WTC11 (cell line): ENCODE results near the gene TRMT1L.

Experiments
- CREB1 ChIP-seq: sonication (generic); formaldehyde crosslinking; IDR thresholded peaks from 2 replicates; pipeline ENCODE4 v1.8.0; 2023; ENCODE audit warnings: mild to moderate bottlenecking, missing genetic modification reagents
- ETV6 ChIP-seq: sonication (generic); formaldehyde crosslinking; IDR thresholded peaks from 2 replicates; pipeline ENCODE4 v1.8.1; 2022; ENCODE audit warnings: mild to moderate bottlenecking, missing genetic modification reagents
- GTF2I ChIP-seq: fragments of 250-450 bp; sonication (Bioruptor Pico); conservative IDR thresholded peaks from 2 replicates; pipeline ENCODE4 v1.4.0; 2021; ENCODE audit warnings: mild to moderate bottlenecking
- JUN ChIP-seq: sonication (generic); formaldehyde crosslinking; IDR thresholded peaks from 2 replicates; pipeline ENCODE4 v1.8.0; 2023; ENCODE audit warnings: mild to moderate bottlenecking, missing genetic modification reagents
- NFE2L1 ChIP-seq: sonication (generic); formaldehyde crosslinking; IDR thresholded peaks from 2 replicates; pipeline ENCODE4 v1.8.1; 2023; ENCODE audit warnings: missing genetic modification reagents
- NR3C1 ChIP-seq: sonication (generic); formaldehyde crosslinking; conservative IDR thresholded peaks from 2 replicates; pipeline ENCODE4 v1.8.1; 2023; ENCODE audit warnings: low read depth, mild to moderate bottlenecking, missing genetic modification reagents
- TF ChIP-seq, protein P1 (sequence below): fragments of 200-600 bp; IDR thresholded peaks from 2 replicates; pipeline ENCODE4 v1.8.0; 2022; ENCODE audit warnings: antibody characterized with exemption
- TF ChIP-seq, protein P2 (sequence below): sonication (generic); formaldehyde crosslinking; conservative IDR thresholded peaks from 2 replicates; pipeline ENCODE4 v1.8.1; 2022; ENCODE audit warnings: mild to moderate bottlenecking, missing genetic modification reagents
- TF ChIP-seq, protein P3 (sequence below): sonication (generic); formaldehyde crosslinking; IDR thresholded peaks from 2 replicates; pipeline ENCODE4 v1.8.0; 2023; ENCODE audit warnings: mild to moderate bottlenecking, missing genetic modification reagents
- TF ChIP-seq, protein P4 (sequence below): sonication (generic); formaldehyde crosslinking; IDR thresholded peaks from 2 replicates; pipeline ENCODE4 v1.8.1; 2023; ENCODE audit warnings: mild to moderate bottlenecking, missing genetic modification reagents, borderline replicate concordance
- TF ChIP-seq, protein P5 (sequence below): sonication (generic); formaldehyde crosslinking; IDR thresholded peaks from 2 replicates; pipeline ENCODE4 v1.8.1; 2023; ENCODE audit warnings: mild to moderate bottlenecking, missing genetic modification reagents, moderate library complexity
- TF ChIP-seq, protein P6 (sequence below): sonication (generic); formaldehyde crosslinking; IDR thresholded peaks from 2 replicates; pipeline ENCODE4 v1.8.1; 2023; ENCODE audit warnings: mild to moderate bottlenecking, missing genetic modification reagents
- TF ChIP-seq, protein P7 (sequence below): sonication (generic); formaldehyde crosslinking; IDR thresholded peaks from 2 replicates; pipeline ENCODE4 v1.8.1; 2023; ENCODE audit warnings: mild to moderate bottlenecking, moderate library complexity, missing genetic modification reagents

DNA sequence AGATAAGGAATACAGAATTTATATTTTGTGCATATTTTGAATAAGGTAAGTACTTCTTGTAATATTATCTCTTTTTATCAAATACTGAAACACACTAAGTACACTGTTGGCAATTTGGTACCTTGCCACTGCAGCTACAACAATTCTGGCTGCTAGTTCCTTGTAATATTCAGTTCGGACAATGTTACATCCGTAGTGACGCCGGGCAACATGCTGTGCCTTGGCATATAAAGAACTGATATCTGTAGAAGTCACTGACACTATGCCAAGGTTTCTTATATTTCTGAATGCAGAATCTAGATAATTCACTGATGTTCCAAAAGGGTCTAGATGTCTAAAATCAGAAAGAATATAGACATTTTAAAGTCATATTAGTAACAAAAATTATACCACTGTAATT is 17.5 kb downstream of the TRMT1L start:
- TF ChIP-seq, protein P1, sequence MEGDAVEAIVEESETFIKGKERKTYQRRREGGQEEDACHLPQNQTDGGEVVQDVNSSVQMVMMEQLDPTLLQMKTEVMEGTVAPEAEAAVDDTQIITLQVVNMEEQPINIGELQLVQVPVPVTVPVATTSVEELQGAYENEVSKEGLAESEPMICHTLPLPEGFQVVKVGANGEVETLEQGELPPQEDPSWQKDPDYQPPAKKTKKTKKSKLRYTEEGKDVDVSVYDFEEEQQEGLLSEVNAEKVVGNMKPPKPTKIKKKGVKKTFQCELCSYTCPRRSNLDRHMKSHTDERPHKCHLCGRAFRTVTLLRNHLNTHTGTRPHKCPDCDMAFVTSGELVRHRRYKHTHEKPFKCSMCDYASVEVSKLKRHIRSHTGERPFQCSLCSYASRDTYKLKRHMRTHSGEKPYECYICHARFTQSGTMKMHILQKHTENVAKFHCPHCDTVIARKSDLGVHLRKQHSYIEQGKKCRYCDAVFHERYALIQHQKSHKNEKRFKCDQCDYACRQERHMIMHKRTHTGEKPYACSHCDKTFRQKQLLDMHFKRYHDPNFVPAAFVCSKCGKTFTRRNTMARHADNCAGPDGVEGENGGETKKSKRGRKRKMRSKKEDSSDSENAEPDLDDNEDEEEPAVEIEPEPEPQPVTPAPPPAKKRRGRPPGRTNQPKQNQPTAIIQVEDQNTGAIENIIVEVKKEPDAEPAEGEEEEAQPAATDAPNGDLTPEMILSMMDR, result no peak
- TF ChIP-seq, protein P2, sequence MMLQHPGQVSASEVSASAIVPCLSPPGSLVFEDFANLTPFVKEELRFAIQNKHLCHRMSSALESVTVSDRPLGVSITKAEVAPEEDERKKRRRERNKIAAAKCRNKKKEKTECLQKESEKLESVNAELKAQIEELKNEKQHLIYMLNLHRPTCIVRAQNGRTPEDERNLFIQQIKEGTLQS (CRISPR knock-in tag), result no peak
- no peak for TF ChIP-seq GTF2I (CRISPR knock-in tag)
- TF ChIP-seq, protein P3, sequence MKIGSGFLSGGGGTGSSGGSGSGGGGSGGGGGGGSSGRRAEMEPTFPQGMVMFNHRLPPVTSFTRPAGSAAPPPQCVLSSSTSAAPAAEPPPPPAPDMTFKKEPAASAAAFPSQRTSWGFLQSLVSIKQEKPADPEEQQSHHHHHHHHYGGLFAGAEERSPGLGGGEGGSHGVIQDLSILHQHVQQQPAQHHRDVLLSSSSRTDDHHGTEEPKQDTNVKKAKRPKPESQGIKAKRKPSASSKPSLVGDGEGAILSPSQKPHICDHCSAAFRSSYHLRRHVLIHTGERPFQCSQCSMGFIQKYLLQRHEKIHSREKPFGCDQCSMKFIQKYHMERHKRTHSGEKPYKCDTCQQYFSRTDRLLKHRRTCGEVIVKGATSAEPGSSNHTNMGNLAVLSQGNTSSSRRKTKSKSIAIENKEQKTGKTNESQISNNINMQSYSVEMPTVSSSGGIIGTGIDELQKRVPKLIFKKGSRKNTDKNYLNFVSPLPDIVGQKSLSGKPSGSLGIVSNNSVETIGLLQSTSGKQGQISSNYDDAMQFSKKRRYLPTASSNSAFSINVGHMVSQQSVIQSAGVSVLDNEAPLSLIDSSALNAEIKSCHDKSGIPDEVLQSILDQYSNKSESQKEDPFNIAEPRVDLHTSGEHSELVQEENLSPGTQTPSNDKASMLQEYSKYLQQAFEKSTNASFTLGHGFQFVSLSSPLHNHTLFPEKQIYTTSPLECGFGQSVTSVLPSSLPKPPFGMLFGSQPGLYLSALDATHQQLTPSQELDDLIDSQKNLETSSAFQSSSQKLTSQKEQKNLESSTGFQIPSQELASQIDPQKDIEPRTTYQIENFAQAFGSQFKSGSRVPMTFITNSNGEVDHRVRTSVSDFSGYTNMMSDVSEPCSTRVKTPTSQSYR (CRISPR knock-in tag), result no peak
- no peak for TF ChIP-seq NFE2L1 (CRISPR knock-in tag)
- TF ChIP-seq, protein P4, sequence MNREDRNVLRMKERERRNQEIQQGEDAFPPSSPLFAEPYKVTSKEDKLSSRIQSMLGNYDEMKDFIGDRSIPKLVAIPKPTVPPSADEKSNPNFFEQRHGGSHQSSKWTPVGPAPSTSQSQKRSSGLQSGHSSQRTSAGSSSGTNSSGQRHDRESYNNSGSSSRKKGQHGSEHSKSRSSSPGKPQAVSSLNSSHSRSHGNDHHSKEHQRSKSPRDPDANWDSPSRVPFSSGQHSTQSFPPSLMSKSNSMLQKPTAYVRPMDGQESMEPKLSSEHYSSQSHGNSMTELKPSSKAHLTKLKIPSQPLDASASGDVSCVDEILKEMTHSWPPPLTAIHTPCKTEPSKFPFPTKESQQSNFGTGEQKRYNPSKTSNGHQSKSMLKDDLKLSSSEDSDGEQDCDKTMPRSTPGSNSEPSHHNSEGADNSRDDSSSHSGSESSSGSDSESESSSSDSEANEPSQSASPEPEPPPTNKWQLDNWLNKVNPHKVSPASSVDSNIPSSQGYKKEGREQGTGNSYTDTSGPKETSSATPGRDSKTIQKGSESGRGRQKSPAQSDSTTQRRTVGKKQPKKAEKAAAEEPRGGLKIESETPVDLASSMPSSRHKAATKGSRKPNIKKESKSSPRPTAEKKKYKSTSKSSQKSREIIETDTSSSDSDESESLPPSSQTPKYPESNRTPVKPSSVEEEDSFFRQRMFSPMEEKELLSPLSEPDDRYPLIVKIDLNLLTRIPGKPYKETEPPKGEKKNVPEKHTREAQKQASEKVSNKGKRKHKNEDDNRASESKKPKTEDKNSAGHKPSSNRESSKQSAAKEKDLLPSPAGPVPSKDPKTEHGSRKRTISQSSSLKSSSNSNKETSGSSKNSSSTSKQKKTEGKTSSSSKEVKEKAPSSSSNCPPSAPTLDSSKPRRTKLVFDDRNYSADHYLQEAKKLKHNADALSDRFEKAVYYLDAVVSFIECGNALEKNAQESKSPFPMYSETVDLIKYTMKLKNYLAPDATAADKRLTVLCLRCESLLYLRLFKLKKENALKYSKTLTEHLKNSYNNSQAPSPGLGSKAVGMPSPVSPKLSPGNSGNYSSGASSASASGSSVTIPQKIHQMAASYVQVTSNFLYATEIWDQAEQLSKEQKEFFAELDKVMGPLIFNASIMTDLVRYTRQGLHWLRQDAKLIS (CRISPR knock-in tag), result no peak
- TF ChIP-seq, protein P5, sequence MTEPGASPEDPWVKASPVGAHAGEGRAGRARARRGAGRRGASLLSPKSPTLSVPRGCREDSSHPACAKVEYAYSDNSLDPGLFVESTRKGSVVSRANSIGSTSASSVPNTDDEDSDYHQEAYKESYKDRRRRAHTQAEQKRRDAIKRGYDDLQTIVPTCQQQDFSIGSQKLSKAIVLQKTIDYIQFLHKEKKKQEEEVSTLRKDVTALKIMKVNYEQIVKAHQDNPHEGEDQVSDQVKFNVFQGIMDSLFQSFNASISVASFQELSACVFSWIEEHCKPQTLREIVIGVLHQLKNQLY (CRISPR knock-in tag), result no peak
- TF ChIP-seq ETV6 (CRISPR knock-in tag), result no peak
- TF ChIP-seq, protein P6, sequence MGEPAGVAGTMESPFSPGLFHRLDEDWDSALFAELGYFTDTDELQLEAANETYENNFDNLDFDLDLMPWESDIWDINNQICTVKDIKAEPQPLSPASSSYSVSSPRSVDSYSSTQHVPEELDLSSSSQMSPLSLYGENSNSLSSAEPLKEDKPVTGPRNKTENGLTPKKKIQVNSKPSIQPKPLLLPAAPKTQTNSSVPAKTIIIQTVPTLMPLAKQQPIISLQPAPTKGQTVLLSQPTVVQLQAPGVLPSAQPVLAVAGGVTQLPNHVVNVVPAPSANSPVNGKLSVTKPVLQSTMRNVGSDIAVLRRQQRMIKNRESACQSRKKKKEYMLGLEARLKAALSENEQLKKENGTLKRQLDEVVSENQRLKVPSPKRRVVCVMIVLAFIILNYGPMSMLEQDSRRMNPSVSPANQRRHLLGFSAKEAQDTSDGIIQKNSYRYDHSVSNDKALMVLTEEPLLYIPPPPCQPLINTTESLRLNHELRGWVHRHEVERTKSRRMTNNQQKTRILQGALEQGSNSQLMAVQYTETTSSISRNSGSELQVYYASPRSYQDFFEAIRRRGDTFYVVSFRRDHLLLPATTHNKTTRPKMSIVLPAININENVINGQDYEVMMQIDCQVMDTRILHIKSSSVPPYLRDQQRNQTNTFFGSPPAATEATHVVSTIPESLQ (CRISPR knock-in tag), result no peak
- no peak for TF ChIP-seq NR3C1 (CRISPR knock-in tag)
- no peak for TF ChIP-seq JUN (CRISPR knock-in tag)
- TF ChIP-seq CREB1 (CRISPR knock-in tag), result no peak
- TF ChIP-seq, protein P7, sequence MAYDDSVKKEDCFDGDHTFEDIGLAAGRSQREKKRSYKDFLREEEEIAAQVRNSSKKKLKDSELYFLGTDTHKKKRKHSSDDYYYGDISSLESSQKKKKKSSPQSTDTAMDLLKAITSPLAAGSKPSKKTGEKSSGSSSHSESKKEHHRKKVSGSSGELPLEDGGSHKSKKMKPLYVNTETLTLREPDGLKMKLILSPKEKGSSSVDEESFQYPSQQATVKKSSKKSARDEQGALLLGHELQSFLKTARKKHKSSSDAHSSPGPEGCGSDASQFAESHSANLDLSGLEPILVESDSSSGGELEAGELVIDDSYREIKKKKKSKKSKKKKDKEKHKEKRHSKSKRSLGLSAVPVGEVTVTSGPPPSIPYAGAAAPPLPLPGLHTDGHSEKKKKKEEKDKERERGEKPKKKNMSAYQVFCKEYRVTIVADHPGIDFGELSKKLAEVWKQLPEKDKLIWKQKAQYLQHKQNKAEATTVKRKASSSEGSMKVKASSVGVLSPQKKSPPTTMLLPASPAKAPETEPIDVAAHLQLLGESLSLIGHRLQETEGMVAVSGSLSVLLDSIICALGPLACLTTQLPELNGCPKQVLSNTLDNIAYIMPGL, result no peak
